ENCODE results near the gene PKD2L1.

PKD2L1 gene

GRCh38 chr10:100364175-100364574 is 34.1 kb upstream of the PKD2L1 start:
- no peak for ATAC-seq (replicated peaks; ENCODE audit: extremely low read depth, poor library complexity, severe bottlenecking)
- DNase-seq (ENCODE audit: low spot score in 2 of 2): no peak
- H3K36me3 Mint-ChIP-seq (ENCODE audit: insufficient read depth): no peaks in the 10 kb centered on the region
- H3K9me3 Mint-ChIP-seq: no peaks in the 10 kb centered on the region
- no peaks in the 10 kb centered on the region for H3K4me1 Mint-ChIP-seq
- no peak overlapping the region for H3K27ac Mint-ChIP-seq (ENCODE audit: low read depth)
- no peaks in the 10 kb centered on the region for H3K27me3 Mint-ChIP-seq
- no peak overlapping the region for H3K4me3 Mint-ChIP-seq

GRCh38 chr10:100362570-100363496 is 32.8 kb upstream of the PKD2L1 start:
- Mint-ChIP-seq H3K9me3 (no peaks in the 10 kb centered on the region), H3K4me3 (no peak overlapping the region), H3K27ac (ENCODE audit: low read depth) (no peak overlapping the region), H3K27me3 (no peaks in the 10 kb centered on the region), H3K36me3 (ENCODE audit: insufficient read depth) (no peaks in the 10 kb centered on the region), H3K4me1 (no peaks in the 10 kb centered on the region)
- DNase-seq (ENCODE audit: low spot score in 2 of 2) (no peak), ATAC-seq (replicated peaks; ENCODE audit: extremely low read depth, poor library complexity, severe bottlenecking) (no peak)

DNA sequence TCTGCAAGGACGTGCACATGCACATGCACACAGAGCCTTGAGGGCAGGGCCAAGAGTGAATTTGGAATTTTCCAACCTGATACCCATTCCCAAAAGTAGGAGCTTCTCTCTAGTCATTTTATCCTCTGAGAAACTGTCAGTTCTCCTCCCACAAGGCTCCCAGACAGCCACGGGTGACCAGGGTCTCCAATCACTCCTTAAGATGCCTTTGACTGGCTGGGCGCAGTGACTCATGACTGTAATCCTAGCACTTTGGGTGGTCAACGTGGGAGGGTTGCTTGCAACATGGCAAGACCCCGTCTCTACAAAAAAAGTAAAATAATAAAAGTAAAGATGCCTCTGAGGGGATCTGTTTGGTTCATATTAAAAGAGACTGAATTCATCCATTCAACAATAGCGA is 30.2 kb upstream of the PKD2L1 start:
- H3K27ac Mint-ChIP-seq (ENCODE audit: low read depth): no peak overlapping the region
- no peak for ATAC-seq (replicated peaks; ENCODE audit: extremely low read depth, poor library complexity, severe bottlenecking)
- no peaks in the 10 kb centered on the region for H3K36me3 Mint-ChIP-seq (ENCODE audit: insufficient read depth)
- no peak overlapping the region for H3K4me3 Mint-ChIP-seq
- no peak for DNase-seq (ENCODE audit: low spot score in 2 of 2)
- H3K4me1 Mint-ChIP-seq: no peaks in the 10 kb centered on the region
- no peaks in the 10 kb centered on the region for H3K9me3 Mint-ChIP-seq
- no peaks in the 10 kb centered on the region for H3K27me3 Mint-ChIP-seq

GRCh38 chr10:100359529-100360150 is 29.6 kb upstream of the PKD2L1 start:
- Mint-ChIP-seq H3K27me3 (no peaks in the 10 kb centered on the region), H3K9me3 (no peaks in the 10 kb centered on the region), H3K36me3 (ENCODE audit: insufficient read depth) (no peaks in the 10 kb centered on the region), H3K4me1 (no peaks in the 10 kb centered on the region), H3K4me3 (no peak overlapping the region), H3K27ac (ENCODE audit: low read depth) (no peak overlapping the region)
- ATAC-seq (replicated peaks; ENCODE audit: extremely low read depth, poor library complexity, severe bottlenecking) (no peak), DNase-seq (ENCODE audit: low spot score in 2 of 2) (no peak)

- no peaks in the 10 kb centered on the region for H3K4me1 Mint-ChIP-seq
- H3K4me3 Mint-ChIP-seq: no peak overlapping the region
- no peak overlapping the region for H3K27ac Mint-ChIP-seq (ENCODE audit: low read depth)
- ATAC-seq (replicated peaks; ENCODE audit: extremely low read depth, poor library complexity, severe bottlenecking) (no peak), DNase-seq (ENCODE audit: low spot score in 2 of 2) (no peak)
- no peaks in the 10 kb centered on the region for H3K36me3 Mint-ChIP-seq (ENCODE audit: insufficient read depth)
- no peaks in the 10 kb centered on the region for H3K27me3 Mint-ChIP-seq
- H3K9me3 Mint-ChIP-seq: no peaks in the 10 kb centered on the region
Measured at GRCh38 chr10:100359030-100359432, 29.0 kb upstream of the PKD2L1 start.

DNA sequence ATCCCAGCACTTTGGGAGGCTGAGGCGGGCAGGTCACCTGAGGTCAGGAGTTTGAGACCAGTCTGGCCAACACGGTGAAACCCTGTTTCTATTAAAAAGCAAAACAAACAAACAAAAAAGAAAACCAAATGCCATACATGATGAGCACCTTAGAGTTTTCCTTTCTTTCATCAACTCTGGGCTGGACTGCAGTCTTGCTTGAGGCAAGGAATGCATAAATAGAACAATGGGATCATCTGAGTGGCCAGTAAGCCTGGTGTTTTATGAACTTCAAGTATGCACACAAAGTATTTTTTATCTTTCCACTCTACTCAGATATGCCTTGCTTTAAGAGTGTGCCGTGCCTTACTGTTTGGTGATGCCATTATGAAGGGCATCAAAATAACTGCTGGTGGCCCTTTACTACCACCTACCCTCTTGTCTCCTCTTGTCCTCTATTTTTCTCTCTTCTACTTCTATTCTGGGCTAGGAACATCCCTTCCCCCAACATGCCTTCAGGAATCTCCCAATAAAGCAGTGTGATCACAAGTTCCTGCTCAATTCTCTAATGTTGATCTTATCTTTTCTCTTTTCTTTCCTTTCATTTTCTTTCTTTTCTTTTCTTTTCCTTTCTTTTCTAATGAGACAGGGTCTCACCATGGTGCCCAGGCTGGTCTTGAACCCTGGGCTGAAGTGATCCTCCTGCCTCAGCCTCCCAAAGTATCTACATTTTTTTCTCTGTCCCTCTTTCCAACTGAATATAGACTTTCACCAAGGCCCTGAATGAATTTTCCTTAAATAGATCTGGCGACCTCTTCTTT is 27.2 kb upstream of the PKD2L1 start:
- H3K27me3 Mint-ChIP-seq: no peaks in the 10 kb centered on the region
- H3K27ac Mint-ChIP-seq (ENCODE audit: low read depth): peak overlapping the region; percentile 69
- no peak overlapping the region for H3K4me3 Mint-ChIP-seq
- H3K9me3 Mint-ChIP-seq: no peaks in the 10 kb centered on the region
- H3K4me1 Mint-ChIP-seq: no peaks in the 10 kb centered on the region
- ATAC-seq (replicated peaks; ENCODE audit: extremely low read depth, poor library complexity, severe bottlenecking): no peak
- peaks cover 3% of the 10 kb centered on the region for H3K36me3 Mint-ChIP-seq (ENCODE audit: insufficient read depth)
- no peak for DNase-seq (ENCODE audit: low spot score in 2 of 2)

- Mint-ChIP-seq H3K4me1 (no peaks in the 10 kb centered on the region), H3K27me3 (no peaks in the 10 kb centered on the region), H3K27ac (ENCODE audit: low read depth) (no peak overlapping the region), H3K9me3 (no peaks in the 10 kb centered on the region), H3K4me3 (no peak overlapping the region), H3K36me3 (ENCODE audit: insufficient read depth) (peaks cover 6% of the 10 kb centered on the region)
- DNase-seq (ENCODE audit: low spot score in 2 of 2) (no peak), ATAC-seq (replicated peaks; ENCODE audit: extremely low read depth, poor library complexity, severe bottlenecking) (no peak)
Measured at GRCh38 chr10:100356067-100357017, 26.3 kb upstream of the PKD2L1 start.

DNA sequence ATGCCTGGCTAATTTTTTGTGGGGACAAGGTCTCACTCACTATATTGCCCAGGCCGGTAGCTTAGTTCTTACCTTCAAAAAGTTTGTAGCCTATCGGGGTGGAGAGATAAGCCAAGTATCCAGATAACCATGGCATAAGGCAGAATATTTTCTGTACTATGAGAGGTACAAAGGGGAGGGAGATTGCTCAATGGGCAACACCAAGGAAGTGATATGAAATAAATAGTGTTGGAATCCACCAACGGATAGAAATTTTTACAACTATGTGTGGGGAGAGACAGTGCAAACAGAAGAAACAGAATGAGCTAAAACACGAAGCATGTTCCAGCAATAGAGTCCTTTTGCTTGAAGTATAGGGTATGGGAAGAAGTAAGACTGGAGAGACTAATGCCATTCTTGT is 25.1 kb upstream of the PKD2L1 start:
- Mint-ChIP-seq H3K36me3 (ENCODE audit: insufficient read depth) (peaks cover 6% of the 10 kb centered on the region), H3K9me3 (no peaks in the 10 kb centered on the region), H3K27ac (ENCODE audit: low read depth) (no peak overlapping the region), H3K4me1 (peaks cover 7% of the 10 kb centered on the region), H3K4me3 (no peak overlapping the region), H3K27me3 (no peaks in the 10 kb centered on the region)
- DNase-seq (ENCODE audit: low spot score in 2 of 2) (no peak), ATAC-seq (replicated peaks; ENCODE audit: extremely low read depth, poor library complexity, severe bottlenecking) (no peak)

- Mint-ChIP-seq H3K27me3 (no peaks in the 10 kb centered on the region), H3K4me1 (peaks cover 14% of the 10 kb centered on the region), H3K27ac (ENCODE audit: low read depth) (no peak overlapping the region), H3K36me3 (ENCODE audit: insufficient read depth) (peaks cover 6% of the 10 kb centered on the region), H3K4me3 (no peak overlapping the region), H3K9me3 (no peaks in the 10 kb centered on the region)
- no peak for DNase-seq (ENCODE audit: low spot score in 2 of 2)
- ATAC-seq (replicated peaks; ENCODE audit: extremely low read depth, poor library complexity, severe bottlenecking): no peak
Measured at GRCh38 chr10:100353770-100354485, 23.9 kb upstream of the PKD2L1 start.

GRCh38 chr10:100350914-100351485 is 21.0 kb upstream of the PKD2L1 start:
- DNase-seq (ENCODE audit: low spot score in 2 of 2): no peak
- no peak overlapping the region for H3K27ac Mint-ChIP-seq (ENCODE audit: low read depth)
- peaks cover 27% of the 10 kb centered on the region for H3K4me1 Mint-ChIP-seq
- no peaks in the 10 kb centered on the region for H3K27me3 Mint-ChIP-seq
- H3K9me3 Mint-ChIP-seq: no peaks in the 10 kb centered on the region
- ATAC-seq (replicated peaks; ENCODE audit: extremely low read depth, poor library complexity, severe bottlenecking): no peak
- no peak overlapping the region for H3K4me3 Mint-ChIP-seq
- peaks cover 10% of the 10 kb centered on the region for H3K36me3 Mint-ChIP-seq (ENCODE audit: insufficient read depth)

- Mint-ChIP-seq H3K4me1 (peaks cover 32% of the 10 kb centered on the region), H3K27ac (ENCODE audit: low read depth) (no peak overlapping the region), H3K36me3 (ENCODE audit: insufficient read depth) (peaks cover 10% of the 10 kb centered on the region), H3K4me3 (no peak overlapping the region), H3K27me3 (no peaks in the 10 kb centered on the region), H3K9me3 (no peaks in the 10 kb centered on the region)
- no peak for ATAC-seq (replicated peaks; ENCODE audit: extremely low read depth, poor library complexity, severe bottlenecking)
- no peak for DNase-seq (ENCODE audit: low spot score in 2 of 2)
Measured at GRCh38 chr10:100349672-100350071, 19.6 kb upstream of the PKD2L1 start.

Data from central memory CD8-positive, alpha-beta T cell (primary cell).